Endothelial cell of umbilical vein (primary cell): ENCODE data around the gene NKX1-1.

Source experiments
- CTCF ChIP-seq, 2 donors: IDR thresholded peaks; 1 replicate in 1 of 2; 2 replicates in 1 of 2; pipeline ENCODE4 v1.5.1; 2011; ENCODE audit warnings: low read length in 2 of 2, mild to moderate bottlenecking in 2 of 2, moderate library complexity in 2 of 2, control low read depth in 1 of 2, inconsistent platforms in 1 of 2, low read depth in 1 of 2; ENCODE audit not compliant: insufficient read depth in 1 of 2; ENCODE audit errors: extremely low read depth in 1 of 2
- MAX ChIP-seq: IDR thresholded peaks from 2 replicates; pipeline ENCODE4 v1.6.1; 2011; ENCODE audit not compliant: insufficient read depth, insufficient read length
- POLR2A ChIP-seq: IDR thresholded peaks from 2 replicates; pipeline ENCODE4 v1.6.1; 2012; ENCODE audit warnings: low read depth, mild to moderate bottlenecking, control low read depth, low read length

- TF ChIP-seq CTCF (IDR thresholded peaks at IDR 0.05; ENCODE audit: extremely low read depth in 1 of 2, insufficient read depth in 1 of 2, low read depth in 1 of 2, low read length in 2 of 2) (no peak), POLR2A (no peak), MAX (no peak)
Observed at GRCh38 chr4:1366371-1367229, 39.6 kb downstream of the NKX1-1 start.
